Activated CD4-positive, alpha-beta T cell treated with anti-CD3 and anti-CD28 coated beads, Interleukin-2, amount 50 U/mL, for 1 hour (primary cell): ENCODE results near the gene ZNF879.
A peak's percentile ranks its signal among the peaks of the same experiment; 100 is the strongest.

Source experiments
- DNase-seq: peaks from one replicate; pipeline ENCODE4 v3.0.0-alpha.2; 2020

The ZNF879 gene

GRCh38 chr5:179033004-179033580 lies 9.5 kb downstream of the ZNF879 start:
- DNase-seq, result no peak

DNA sequence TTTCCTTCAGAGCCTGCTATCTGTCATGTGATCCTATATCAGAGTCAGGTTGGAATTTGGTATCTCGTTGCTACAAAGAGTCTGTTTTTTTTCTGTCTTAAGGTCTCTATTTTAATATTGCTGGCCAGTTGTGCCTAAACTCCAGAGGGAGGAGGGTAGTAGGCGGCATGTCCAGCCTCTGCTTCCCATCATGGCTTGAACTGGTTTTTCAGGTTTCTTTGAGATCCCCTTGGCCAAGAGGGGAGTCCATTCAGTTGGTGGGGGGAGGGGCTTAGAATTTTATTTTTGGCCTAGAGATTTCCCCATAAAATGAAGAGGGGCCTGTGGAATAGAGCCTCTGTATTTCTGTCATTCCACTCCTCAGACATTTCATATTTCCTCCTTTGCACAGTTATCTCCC lies 21.2 kb downstream of the ZNF879 start:
- no peak for DNase-seq

GRCh38 chr5:179051784-179052183 lies 28.2 kb downstream of the ZNF879 start:
- no peak for DNase-seq

DNA sequence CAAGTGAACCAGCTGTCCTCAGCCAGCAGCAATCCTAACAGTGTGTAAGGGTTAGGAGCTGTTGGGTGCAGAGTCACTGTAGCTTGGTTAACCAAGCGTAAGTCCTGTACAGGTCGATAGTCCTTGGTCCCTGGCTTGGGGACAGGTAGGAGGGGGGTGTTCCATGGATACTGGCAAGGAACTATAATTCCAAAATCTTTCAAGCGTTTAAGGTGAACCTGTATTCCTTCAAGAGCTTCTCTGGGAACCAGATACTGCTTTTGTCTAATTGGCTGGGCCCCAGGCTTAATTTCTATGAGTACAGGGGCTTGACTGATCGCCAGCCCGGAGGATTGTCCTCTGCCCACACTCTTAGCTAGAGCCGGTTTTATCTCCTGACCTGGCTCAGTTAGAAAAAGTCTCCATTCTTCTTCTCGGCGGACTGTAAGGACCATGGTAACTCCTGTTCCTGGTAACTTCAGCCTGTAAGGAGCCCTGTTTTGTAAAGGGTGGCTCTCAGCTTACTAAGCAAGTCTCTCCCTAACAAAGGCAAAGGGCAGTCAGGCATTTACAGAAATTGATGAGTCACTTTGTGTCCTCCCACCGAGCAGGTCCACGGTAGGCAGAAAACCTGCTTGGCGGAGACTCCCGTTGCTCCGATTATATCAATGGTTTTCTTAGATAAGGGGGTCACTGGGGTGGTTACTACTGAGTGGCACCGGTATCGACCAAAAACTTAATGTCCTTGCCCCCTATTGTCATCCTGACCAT lies 30.6 kb downstream of the ZNF879 start:
- DNase-seq, result no peak

DNA sequence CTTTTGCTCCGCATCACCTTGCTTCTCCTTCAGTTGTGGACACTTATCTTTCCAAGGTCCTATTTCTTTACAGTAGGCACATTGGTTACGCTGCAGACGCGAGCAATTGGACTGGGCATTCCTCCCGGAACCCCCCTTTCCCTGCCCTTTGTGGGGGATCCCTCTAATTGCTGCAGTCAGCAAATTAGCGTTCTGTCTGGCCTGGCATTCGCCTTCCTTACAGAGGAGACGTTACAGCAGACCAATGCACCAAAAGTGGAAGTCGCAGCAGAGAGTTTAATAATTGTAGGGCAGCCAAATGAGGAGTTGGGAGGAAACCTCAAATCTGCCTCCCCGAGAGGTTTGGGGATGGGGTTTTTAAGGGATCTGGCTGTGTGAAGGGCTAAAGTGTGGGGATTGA lies 31.3 kb downstream of the ZNF879 start:
- no peak for DNase-seq

- DNase-seq, result no peak
Observed at GRCh38 chr5:179055436-179055835, 31.8 kb downstream of the ZNF879 start.

GRCh38 chr5:179055841-179056240 lies 32.2 kb downstream of the ZNF879 start:
- DNase-seq, result no peak

DNA sequence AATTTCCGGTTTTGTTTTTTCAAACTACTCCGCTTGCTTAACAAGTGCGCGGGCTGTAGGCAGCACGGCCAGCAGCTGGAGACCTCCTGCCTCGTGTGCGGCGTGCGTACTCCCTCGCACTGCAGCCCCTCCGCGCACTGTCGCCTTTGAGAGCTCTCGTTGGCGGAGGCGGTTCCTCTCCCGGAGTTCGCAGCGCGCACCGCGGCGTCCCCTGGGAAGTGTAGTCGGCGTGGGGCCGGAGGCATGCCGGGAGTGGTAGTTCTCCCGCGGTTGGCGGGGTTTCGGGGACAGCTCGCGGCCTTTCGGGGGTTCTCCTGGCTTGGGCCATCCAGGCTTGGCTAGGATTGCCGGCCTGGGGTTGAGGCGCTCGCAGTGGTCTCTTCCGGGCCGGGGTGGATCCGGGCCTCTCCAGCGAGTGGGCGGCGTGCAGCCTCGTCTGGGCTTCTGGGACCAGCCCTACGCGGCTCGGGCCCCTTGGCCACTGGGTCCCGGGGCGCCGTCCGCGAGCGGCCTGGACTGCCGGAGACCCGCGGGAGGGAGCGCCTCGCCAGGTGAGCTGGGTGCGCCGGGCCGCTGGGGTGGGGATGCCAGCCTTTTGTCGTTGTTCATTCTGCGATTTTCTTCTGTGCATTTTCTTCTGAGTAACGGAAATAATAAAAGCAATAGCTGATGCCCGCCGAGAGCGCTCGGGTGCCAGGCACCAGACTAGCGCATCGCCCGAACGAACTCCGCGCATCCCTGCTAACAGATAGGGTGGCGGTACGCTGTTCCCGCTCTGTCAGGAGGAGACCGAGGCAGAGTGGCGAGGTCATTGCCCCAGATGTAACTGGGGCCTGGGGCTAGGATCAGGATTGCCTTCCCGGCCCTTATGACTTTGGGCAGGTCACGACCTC lies 36.8 kb downstream of the ZNF879 start, which contains the start of gene ZNF354C:
TSS of gene ZNF354C (plus strand) at position 258 of the 893 bp plus-strand sequence. CDS start 1,696 bp downstream, outside the sequence.
- DNase-seq, result peak; percentile 80

- DNase-seq, result no peak
Observed at GRCh38 chr5:179061025-179061424, 37.4 kb downstream of the ZNF879 start.

DNA sequence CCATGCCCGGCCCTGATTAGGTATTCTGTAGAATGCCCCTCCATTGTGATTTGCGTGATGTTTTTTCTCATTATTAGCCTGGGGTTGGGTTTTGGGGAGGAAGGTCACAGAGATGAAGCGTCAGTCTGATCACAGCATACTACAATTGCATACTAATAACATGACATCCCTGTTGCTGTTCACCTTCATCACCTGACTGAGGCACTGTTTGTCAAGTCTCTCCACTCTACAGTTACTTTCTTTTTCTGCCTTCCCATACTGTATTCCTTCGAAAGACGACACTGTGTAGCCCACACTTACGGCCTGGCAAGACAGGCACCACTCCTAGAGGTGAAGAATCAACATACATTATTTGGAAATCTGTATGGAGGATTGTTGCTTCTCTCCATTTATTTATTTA lies 42.1 kb downstream of the ZNF879 start:
- no peak for DNase-seq

- DNase-seq, result no peak
Observed at GRCh38 chr5:179079165-179079987, 55.8 kb downstream of the ZNF879 start.

GRCh38 chr5:179080724-179081123 lies 57.1 kb downstream of the ZNF879 start:
- DNase-seq, result no peak
